K562 (cell line): Measurements from ENCODE around the gene MCAM. TPM values are rescaled to one million over a fixed set of nuclear protein-coding genes. Genes with fewer than 3 reads are reported as not detected.

ENCODE experiments used
- ATF2 ChIP-seq: sonication (generic); formaldehyde crosslinking; IDR thresholded peaks from 2 replicates; pipeline ENCODE4 v1.8.1; 2022; ENCODE audit warnings: missing genetic modification reagents
- CLOCK ChIP-seq: fragments of 250-450 bp; sonication (Bioruptor Pico); IDR thresholded peaks from 2 replicates; pipeline ENCODE4 v1.4.0; 2020; ENCODE audit warnings: mild to moderate bottlenecking, moderate library complexity, borderline replicate concordance
- CREB1 ChIP-seq, 2 experiments: sonication (generic) in 1 of 2; formaldehyde crosslinking in 1 of 2; IDR thresholded peaks; 2 replicates each; pipeline versions ENCODE4 v1.6.1 to v1.8.0; 2012 to 2022; ENCODE audit warnings: inconsistent platforms in 1 of 2, mild to moderate bottlenecking in 1 of 2, missing genetic modification reagents in 1 of 2, moderate library complexity in 1 of 2
- ESRRA ChIP-seq: fragments of 450-650 bp; IDR thresholded peaks from 2 replicates; pipeline ENCODE4 v1.6.1; 2014; ENCODE audit warnings: low read depth, mild to moderate bottlenecking, moderate library complexity, borderline replicate concordance
- LEF1 ChIP-seq: fragments of 450-650 bp; IDR thresholded peaks from 2 replicates; pipeline ENCODE4 v1.6.1; 2016; ENCODE audit warnings: mild to moderate bottlenecking
- MAFK ChIP-seq: IDR thresholded peaks from 2 replicates; pipeline ENCODE4 v1.6.1; 2011; ENCODE audit warnings: low read length, improper control_type of control experiment
- NR2C2 ChIP-seq, 2 experiments: fragments of 200-800 bp in 1 of 2; sonication (Bioruptor generic) in 1 of 2; sonication (generic) in 1 of 2; formaldehyde crosslinking in 1 of 2; IDR thresholded peaks; 2 replicates each; pipeline versions ENCODE4 v1.6.1 to v1.8.0; 2016 to 2022; ENCODE audit warnings: mild to moderate bottlenecking in 1 of 2, missing compliant biosample characterization in 1 of 2, missing genetic modification characterization in 1 of 2, missing genetic modification reagents in 1 of 2
- PREB ChIP-seq: sonication (generic); formaldehyde crosslinking; IDR thresholded peaks from 2 replicates; pipeline ENCODE4 v1.8.1; 2023; ENCODE audit warnings: mild to moderate bottlenecking, missing genetic modification reagents
- PURB ChIP-seq: sonication (generic); formaldehyde crosslinking; IDR thresholded peaks from 2 replicates; pipeline ENCODE4 v1.9.0; 2021; ENCODE audit warnings: low read depth, mild to moderate bottlenecking, missing genetic modification reagents
- RBM22 ChIP-seq: fragments of 200-400 bp; formaldehyde crosslinking; IDR thresholded peaks from 2 replicates; pipeline ENCODE4 v1.6.1; 2018; ENCODE audit warnings: low read length, low read depth; ENCODE audit not compliant: poor library complexity, severe bottlenecking
- SIN3A ChIP-seq, 2 experiments: fragments of 150-350 bp in 1 of 2; IDR thresholded peaks; 2 replicates each; pipeline ENCODE4 v1.6.1; 2011 to 2016; ENCODE audit warnings: borderline replicate concordance in 2 of 2, low read depth in 2 of 2, low read length in 2 of 2, mild to moderate bottlenecking in 2 of 2, moderate library complexity in 2 of 2; ENCODE audit not compliant: control insufficient read depth in 1 of 2
- SRSF9 ChIP-seq: fragments of 200-400 bp; formaldehyde crosslinking; IDR thresholded peaks from 2 replicates; pipeline ENCODE4 v1.6.1; 2017; ENCODE audit warnings: low read depth, low read length, borderline replicate concordance
- TAF7 ChIP-seq: fragments of 450-650 bp; IDR thresholded peaks from 2 replicates; pipeline ENCODE4 v1.6.1; 2016; ENCODE audit warnings: missing genetic modification characterization, missing compliant biosample characterization
- TAF9B ChIP-seq: fragments of 450-650 bp; IDR thresholded peaks from 2 replicates; pipeline ENCODE4 v1.6.1; 2018; ENCODE audit warnings: mild to moderate bottlenecking; ENCODE audit not compliant: partially characterized antibody
- TBP ChIP-seq: optimal IDR thresholded peaks from 2 replicates; pipeline ENCODE3; 2011; ENCODE audit warnings: low read depth, low read length, improper control_type of control experiment
- TRIM24 ChIP-seq, 2 experiments: fragments of 450-650 bp; IDR thresholded peaks; 2 replicates each; pipeline ENCODE4 v1.6.1; 2016
- ZKSCAN8 ChIP-seq: fragments of 200-800 bp; sonication (Bioruptor generic); IDR thresholded peaks from 2 replicates; pipeline ENCODE4 v1.6.1; 2016; ENCODE audit warnings: missing genetic modification characterization, missing compliant biosample characterization
- ZNF316 ChIP-seq: fragments of 450-650 bp; IDR thresholded peaks from 2 replicates; pipeline ENCODE4 v1.6.1; 2016
- ZNF354B ChIP-seq: fragments of 250-450 bp; sonication (Bioruptor Pico); IDR thresholded peaks from 2 replicates; pipeline ENCODE4 v1.4.0; 2020
- ZNF583 ChIP-seq: fragments of 250-450 bp; sonication (Bioruptor Pico); IDR thresholded peaks from 2 replicates; pipeline ENCODE4 v1.4.0; 2020
- ZNF717 ChIP-seq: fragments of 250-450 bp; sonication (Bioruptor Pico); IDR thresholded peaks from 2 replicates; pipeline ENCODE4 v1.5.0; 2021
- ZNF766 ChIP-seq: fragments of 200-800 bp; sonication (Bioruptor generic); conservative IDR thresholded peaks from 2 replicates; pipeline ENCODE4 v1.6.1; 2016; ENCODE audit warnings: missing genetic modification characterization, missing compliant biosample characterization
- polyA plus RNA-seq, 8 experiments: library from polyadenylated mRNA; depleted of rRNA in 4 of 8; stranded (reverse) in 5 of 8; unstranded in 3 of 8; fragments of >200 nt; fragmentation: Nextera tagmentation in 2 of 8; fragmentation: Illumina TruSeq in 1 of 8; extraction: Ambion mirVana in 2 of 8; extraction: Trizol in 1 of 8; gene quantifications; 2 replicates each; pipeline versions ENCODE4 v1.2.1 to v1.2.3, GENCODE V29; 2011 to 2014; ENCODE audit warnings: inconsistent platforms in 1 of 8, missing spikeins in 1 of 8
- total RNA-seq, 7 experiments: library from RNA; depleted of rRNA in 6 of 7; stranded (reverse); fragments of >200 nt in 6 of 7; fragmentation: Illumina TruSeq in 2 of 7; extraction: Trizol in 2 of 7; gene quantifications; 2 replicates each; pipeline versions ENCODE4 v1.2.1 to v1.2.3, GENCODE V29; 2011 to 2021; ENCODE audit warnings: low replicate concordance in 1 of 7

The MCAM gene
- total and polyA plus RNA-seq, 9 of the 15 experiments (the other 6 are each of a cell fraction or from before 2014, with no cell fraction given), result 14.7 to 118 (median 53.6) TPM

- TF ChIP-seq ATF2 (CRISPR knock-in tag), result no peak
- TF ChIP-seq ZNF583, result peak; percentile 56; the same call in 1 of the 2 replicates
- TF ChIP-seq TBP, result peak; percentile 58
- 0 out of 2 replicates have a peak, but pooled peaks have one; percentile 53 for TF ChIP-seq ESRRA
- TF ChIP-seq ZNF316, result no peak
- peak; percentile 27 for TF ChIP-seq LEF1
- TF ChIP-seq NR2C2 (CRISPR knock-in tag; IDR thresholded peaks at IDR 0.05), result 0 out of 2 replicates have a peak, but pooled peaks have one; percentile 42
- TF ChIP-seq NR2C2 (tag; IDR thresholded peaks at IDR 0.05), result peak; percentile 48; the same call in 1 of the 2 replicates
- TF ChIP-seq ZNF354B (CRISPR knock-in tag), result no peak
- TF ChIP-seq SRSF9, result no peak
- no peak for TF ChIP-seq ZNF717 (CRISPR knock-in tag)
- peak in 1 of 2 experiments; percentile 8; a peak in 1 of 4 replicates for TF ChIP-seq TRIM24 (IDR thresholded peaks at IDR 0.05)
- TF ChIP-seq TAF7 (tag), result peak; percentile 46; the same call in 1 of the 2 replicates
- TF ChIP-seq ZKSCAN8 (CRISPR knock-in tag), result peak; percentile 48; the same call in 1 of the 2 replicates
- TF ChIP-seq RBM22, result no peak
- TF ChIP-seq ZNF766 (CRISPR knock-in tag), result no peak
- TF ChIP-seq CREB1 (IDR thresholded peaks at IDR 0.05), result peak; percentile 93
- TF ChIP-seq CREB1 (CRISPR knock-in tag; IDR thresholded peaks at IDR 0.05), result peak; percentile 89
- no peak for TF ChIP-seq MAFK
- TF ChIP-seq CLOCK (CRISPR knock-in tag), result no peak
- 0 out of 4 replicates have a peak, but pooled peaks of 1 of the 2 experiments have one; percentile 36 for TF ChIP-seq SIN3A (IDR thresholded peaks at IDR 0.05; ENCODE audit: borderline replicate concordance in 2 of 2, control insufficient read depth in 1 of 2, low read depth in 2 of 2, low read length in 2 of 2)
- no peak for TF ChIP-seq PURB
- peak; percentile 64 for TF ChIP-seq TAF9B
- TF ChIP-seq PREB (CRISPR knock-in tag), result 0 out of 2 replicates have a peak, but pooled peaks have one; percentile 51
Measured at GRCh38 chr11:119318240-119319135, 1.6 kb upstream of the MCAM start (continued).
